Neural progenitor cell (in vitro differentiated cells): ENCODE data around the gene CLNK. TPM values are rescaled to one million over a fixed set of nuclear protein-coding genes. Genes with fewer than 3 reads are reported as not detected.

Source experiments
- DNase-seq: peaks from one replicate; pipeline ENCODE4 v3.0.0-alpha.2; 2016; ENCODE audit warnings: low spot score
- H2AFZ ChIP-seq: fragments of 200-600 bp; sonication (generic); replicated peaks from 2 replicates; pipeline ENCODE4 v1.6.1; 2016; ENCODE audit warnings: antibody characterized with exemption
- H3F3A ChIP-seq: fragments of 200-600 bp; sonication (generic); 2 replicates; pipeline ENCODE4 v1.6.1; 2016; ENCODE audit warnings: antibody characterized with exemption, low read depth
- H3K27ac ChIP-seq: fragments of 200-600 bp; sonication (generic); 2 replicates; pipeline ENCODE4 v1.5.1; 2016; ENCODE audit warnings: mild to moderate bottlenecking
- H3K27me3 ChIP-seq: fragments of 200-600 bp; sonication (generic); 2 replicates; pipeline ENCODE4 v1.6.1; 2016; ENCODE audit warnings: mild to moderate bottlenecking, moderate library complexity
- H3K36me3 ChIP-seq: fragments of 200-600 bp; sonication (generic); 2 replicates; pipeline ENCODE4 v1.5.1; 2016
- H3K4me1 ChIP-seq: fragments of 200-600 bp; sonication (generic); 2 replicates; pipeline ENCODE4 v1.6.1; 2016; ENCODE audit warnings: mixed run types
- H3K4me2 ChIP-seq: fragments of 200-600 bp; sonication (generic); 2 replicates; pipeline ENCODE4 v1.6.1; 2016
- H3K4me3 ChIP-seq: fragments of 200-600 bp; sonication (generic); 2 replicates; pipeline ENCODE4 v1.5.1; 2016
- H3K79me2 ChIP-seq: fragments of 200-600 bp; sonication (generic); 2 replicates; pipeline ENCODE4 v1.6.1; 2016; ENCODE audit warnings: low read depth
- H3K9ac ChIP-seq: fragments of 200-600 bp; sonication (generic); 2 replicates; pipeline ENCODE4 v1.6.1; 2016
- H3K9me3 ChIP-seq: fragments of 200-600 bp; sonication (generic); 2 replicates; pipeline ENCODE4 v1.5.1; 2016; ENCODE audit warnings: low read depth
- H4K20me1 ChIP-seq: fragments of 200-600 bp; sonication (generic); 2 replicates; pipeline ENCODE4 v1.6.1; 2016; ENCODE audit warnings: low read depth
- H3K27ac Mint-ChIP-seq: 3 replicates; pipeline ENCODE4 v1.8.0; 2021; ENCODE audit warnings: mixed read lengths
- H3K27me3 Mint-ChIP-seq: 2 replicates; pipeline ENCODE4 v1.8.0; 2022; ENCODE audit warnings: low read depth, mild to moderate bottlenecking, inconsistent platforms, moderate library complexity, mixed read lengths; ENCODE audit not compliant: insufficient read depth
- H3K36me3 Mint-ChIP-seq: 3 replicates; pipeline ENCODE4 v1.8.0; 2021; ENCODE audit warnings: mixed read lengths
- H3K4me1 Mint-ChIP-seq: 3 replicates; pipeline ENCODE4 v1.8.0; 2021; ENCODE audit warnings: mixed read lengths
- H3K4me3 Mint-ChIP-seq: 3 replicates; pipeline ENCODE4 v1.8.0; 2021; ENCODE audit warnings: mild to moderate bottlenecking, moderate library complexity, mixed read lengths
- H3K9me3 Mint-ChIP-seq: 3 replicates; pipeline ENCODE4 v1.8.0; 2020; ENCODE audit warnings: mixed read lengths
- CTCF ChIP-seq: fragments of 200-600 bp; sonication (generic); IDR thresholded peaks from 2 replicates; pipeline ENCODE4 v1.5.1; 2017; ENCODE audit warnings: antibody characterized with exemption, mild to moderate bottlenecking
- EZH2 ChIP-seq: fragments of 200-600 bp; sonication (generic); IDR thresholded peaks from 2 replicates; pipeline ENCODE4 v1.6.1; 2017; ENCODE audit warnings: antibody characterized with exemption, mild to moderate bottlenecking, moderate library complexity
- EZH2phosphoT487 ChIP-seq: fragments of 200-600 bp; sonication (generic); IDR thresholded peaks from 2 replicates; pipeline ENCODE4 v1.6.1; 2017; ENCODE audit warnings: antibody characterized with exemption
- total RNA-seq: library from RNA; depleted of rRNA; stranded (reverse); fragments of >200 nt; gene quantifications from 2 replicates; pipeline ENCODE4 v1.2.3, GENCODE V29; 2015; ENCODE audit warnings: low replicate concordance

The CLNK gene
- total RNA-seq, 1 donor from 2014 or later = not detected

- H3F3A ChIP-seq = no peaks in the 10 kb centered on the region
- no peaks in the 10 kb centered on the region for H3K36me3 Mint-ChIP-seq
- no peaks in the 10 kb centered on the region for H4K20me1 ChIP-seq
- H3K9me3 ChIP-seq = no peaks in the 10 kb centered on the region
- H3K27ac Mint-ChIP-seq = no peak overlapping the region
- H3K27ac ChIP-seq = no peak overlapping the region
- no peak for DNase-seq
- no peaks in the 10 kb centered on the region for H3K27me3 ChIP-seq
- H3K9ac ChIP-seq = no peak overlapping the region
- no peak overlapping the region for H2AFZ ChIP-seq
- H3K4me1 ChIP-seq = no peaks in the 10 kb centered on the region
- no peaks in the 10 kb centered on the region for H3K36me3 ChIP-seq
- no peak overlapping the region for H3K4me3 Mint-ChIP-seq
- no peaks in the 10 kb centered on the region for H3K79me2 ChIP-seq
- TF ChIP-seq CTCF = no peak
- TF ChIP-seq EZH2 = no peak
- no peak for TF ChIP-seq EZH2phosphoT487
- no peak overlapping the region for H3K4me3 ChIP-seq
- H3K4me1 Mint-ChIP-seq = no peaks in the 10 kb centered on the region
- no peaks in the 10 kb centered on the region for H3K9me3 Mint-ChIP-seq
- no peak overlapping the region for H3K4me2 ChIP-seq
- peaks cover 3% of the 10 kb centered on the region for H3K27me3 Mint-ChIP-seq
Observed at GRCh38 chr4:10703766-10704429, 19.3 kb upstream of the CLNK start.

- Histone ChIP-seq H3K9ac (no peak overlapping the region), H4K20me1 (no peaks in the 10 kb centered on the region), H3K4me2 (no peak overlapping the region), H3K27ac (no peak overlapping the region), H3K4me1 (no peaks in the 10 kb centered on the region), H3K4me3 (no peak overlapping the region), H3K79me2 (no peaks in the 10 kb centered on the region), H2AFZ (no peak overlapping the region), H3F3A (no peaks in the 10 kb centered on the region), H3K27me3 (no peaks in the 10 kb centered on the region), H3K9me3 (no peaks in the 10 kb centered on the region), H3K36me3 (no peaks in the 10 kb centered on the region)
- H3K27me3 Mint-ChIP-seq = peaks cover 3% of the 10 kb centered on the region
- no peaks in the 10 kb centered on the region for H3K4me1 Mint-ChIP-seq
- no peak for DNase-seq
- no peaks in the 10 kb centered on the region for H3K9me3 Mint-ChIP-seq
- TF ChIP-seq EZH2 = no peak
- TF ChIP-seq EZH2phosphoT487 = no peak
- TF ChIP-seq CTCF = no peak
- H3K36me3 Mint-ChIP-seq = no peaks in the 10 kb centered on the region
- no peak overlapping the region for H3K4me3 Mint-ChIP-seq
- H3K27ac Mint-ChIP-seq = no peak overlapping the region
Observed at GRCh38 chr4:10703156-10703555, 18.6 kb upstream of the CLNK start.

GRCh38 chr4:10701702-10702460 is 17.3 kb upstream of the CLNK start:
- Histone ChIP-seq H3F3A (no peaks in the 10 kb centered on the region), H3K27ac (no peak overlapping the region), H4K20me1 (no peaks in the 10 kb centered on the region), H3K4me3 (no peak overlapping the region), H3K4me2 (no peak overlapping the region), H3K4me1 (no peaks in the 10 kb centered on the region), H3K36me3 (no peaks in the 10 kb centered on the region), H3K79me2 (no peaks in the 10 kb centered on the region), H3K27me3 (no peaks in the 10 kb centered on the region), H2AFZ (no peak overlapping the region), H3K9me3 (no peaks in the 10 kb centered on the region), H3K9ac (no peak overlapping the region)
- Mint-ChIP-seq H3K27ac (no peak overlapping the region), H3K27me3 (peaks cover 3% of the 10 kb centered on the region), H3K9me3 (no peaks in the 10 kb centered on the region), H3K4me1 (peaks cover 9% of the 10 kb centered on the region), H3K4me3 (no peak overlapping the region), H3K36me3 (no peaks in the 10 kb centered on the region)
- DNase-seq = no peak
- TF ChIP-seq EZH2 (no peak), CTCF (no peak), EZH2phosphoT487 (no peak)
